Ishikawa (cell line): ENCODE measurements around the gene SLC1A2.

Experiments
- CEBPB ChIP-seq: IDR thresholded peaks from 2 replicates; pipeline ENCODE4 v1.6.1; 2012
- CREB1 ChIP-seq: IDR thresholded peaks from 2 replicates; pipeline ENCODE4 v1.6.1; 2012; ENCODE audit warnings: low read depth
- EGR1 ChIP-seq: IDR thresholded peaks from 2 replicates; pipeline ENCODE4 v1.6.1; 2012
- EP300 ChIP-seq: IDR thresholded peaks from 2 replicates; pipeline ENCODE4 v1.6.1; 2012; ENCODE audit warnings: borderline replicate concordance
- MAX ChIP-seq: IDR thresholded peaks from 2 replicates; pipeline ENCODE4 v1.6.1; 2012
- NFIC ChIP-seq: IDR thresholded peaks from 2 replicates; pipeline ENCODE4 v1.6.1; 2012
- RAD21 ChIP-seq: IDR thresholded peaks from 2 replicates; pipeline ENCODE4 v1.6.1; 2012; ENCODE audit warnings: low read depth
- REST ChIP-seq: IDR thresholded peaks from 2 replicates; pipeline ENCODE4 v1.6.1; 2012; ENCODE audit warnings: low read depth, mild to moderate bottlenecking
- TCF12 ChIP-seq: IDR thresholded peaks from 2 replicates; pipeline ENCODE4 v1.6.1; 2012; ENCODE audit warnings: low read depth
- USF1 ChIP-seq: IDR thresholded peaks from 2 replicates; pipeline ENCODE4 v1.6.1; 2012
- YY1 ChIP-seq: IDR thresholded peaks from 2 replicates; pipeline ENCODE4 v1.6.1; 2012; ENCODE audit warnings: low read depth

GRCh38 chr11:35223371-35223796, 196.0 kb downstream of the SLC1A2 start:
- no peak for TF ChIP-seq EGR1
- TF ChIP-seq RAD21 = no peak
- TF ChIP-seq YY1 = no peak
- no peak for TF ChIP-seq EP300
- no peak for TF ChIP-seq CEBPB
- no peak for TF ChIP-seq NFIC
- TF ChIP-seq REST = no peak
- TF ChIP-seq USF1 = no peak
- no peak for TF ChIP-seq TCF12
- no peak for TF ChIP-seq MAX
- no peak for TF ChIP-seq CREB1
